ENCODE results near the gene MLEC. TPM values are rescaled to one million over a fixed set of nuclear protein-coding genes. Genes with fewer than 3 reads are reported as not detected.

Gene MLEC
- total RNA-seq, 2 experiments from 2014 or later, result 74.5 to 96.2 TPM

- Mint-ChIP-seq H3K9me3 (ENCODE audit: low read depth) (peaks cover 6% of the 10 kb centered on the region), H3K4me3 (no peak overlapping the region), H3K4me1 (no peaks in the 10 kb centered on the region), H3K27ac (no peak overlapping the region), H3K36me3 (peaks cover 7% of the 10 kb centered on the region), H3K27me3 (no peaks in the 10 kb centered on the region)
- DNase-seq, result no peak
- CTCF ChIA-PET, result interaction anchor here (1.6 kb wide), 1 partner anchor 220 kb away, joined by 7 read pairs; no protein-coding TSS in a partner anchor
- no peak for ATAC-seq
These were observed 64.4 kb downstream of the MLEC start for GRCh38 chr12:120751389-120751788.

Other genes starting within 250 kb of the MLEC start
- gene COX6A1, start 249.0 kb upstream of the MLEC start, total RNA-seq, result 100 to 1,000 TPM; 329 to 408 TPM
- gene TRIAP1, start 240.8 kb upstream of the MLEC start, total RNA-seq, result 10 to 100 TPM; 26.8 to 38.0 TPM
- 10 to 100 TPM; 25.3 to 32.7 TPM for gene GATC, start 240.7 kb upstream of the MLEC start, total RNA-seq
- gene SRSF9, start 217.4 kb upstream of the MLEC start, total RNA-seq, result 100 to 1,000 TPM; 195 to 240 TPM
- gene DYNLL1, start 191.0 kb upstream of the MLEC start, total RNA-seq, result 100 to 1,000 TPM; 190 to 264 TPM
- 10 to 100 TPM; 26.4 to 34.0 TPM for gene COQ5, start 158.0 kb upstream of the MLEC start, total RNA-seq
- gene RNF10, start 152.8 kb upstream of the MLEC start, total RNA-seq, result 100 to 1,000 TPM; 209 to 217 TPM
- gene POP5, start 105.7 kb upstream of the MLEC start, total RNA-seq, result 10 to 100 TPM; 63.1 to 65.1 TPM
- gene CABP1, start 46.5 kb upstream of the MLEC start, total RNA-seq, result not detected
- 10 to 100 TPM; 15.9 to 22.9 TPM for gene UNC119B, start 23.3 kb downstream of the MLEC start, total RNA-seq
- gene ACADS, start 38.7 kb downstream of the MLEC start, total RNA-seq, result 10 to 100 TPM; 14.6 to 17.6 TPM
- 10 to 100 TPM; 21.3 to 24.2 TPM for gene SPPL3, start 217.2 kb downstream of the MLEC start, total RNA-seq